ENCODE measurements around the gene PRRT3.
"Not testable (repeated sequence)": the region's sequence is repeated elsewhere in the genome, so short reads cannot be mapped to it uniquely, and the experiment has no call there.

PRRT3 gene

GRCh38 chr3:9917820-9918219, 34.4 kb downstream of the PRRT3 start:
- no peak for DNase-seq (ENCODE audit: low spot score)

- DNase-seq (ENCODE audit: low spot score): peak; percentile 56
These were observed 35.2 kb downstream of the PRRT3 start, which contains the start of gene IL17RC for GRCh38 chr3:9916734-9917680. IL17RC (plus strand) TSS chr3:9917098; CDS start chr3:9917316, 218 bp downstream.

- DNase-seq (ENCODE audit: low spot score): no peak
These were observed 35.9 kb downstream of the PRRT3 start for GRCh38 chr3:9916346-9916733.

GRCh38 chr3:9915254-9916141, 36.7 kb downstream of the PRRT3 start:
- peak; percentile 70 for DNase-seq (ENCODE audit: low spot score)

GRCh38 chr3:9914559-9915253, 37.5 kb downstream of the PRRT3 start:
- no peak for DNase-seq (ENCODE audit: low spot score)

DNA sequence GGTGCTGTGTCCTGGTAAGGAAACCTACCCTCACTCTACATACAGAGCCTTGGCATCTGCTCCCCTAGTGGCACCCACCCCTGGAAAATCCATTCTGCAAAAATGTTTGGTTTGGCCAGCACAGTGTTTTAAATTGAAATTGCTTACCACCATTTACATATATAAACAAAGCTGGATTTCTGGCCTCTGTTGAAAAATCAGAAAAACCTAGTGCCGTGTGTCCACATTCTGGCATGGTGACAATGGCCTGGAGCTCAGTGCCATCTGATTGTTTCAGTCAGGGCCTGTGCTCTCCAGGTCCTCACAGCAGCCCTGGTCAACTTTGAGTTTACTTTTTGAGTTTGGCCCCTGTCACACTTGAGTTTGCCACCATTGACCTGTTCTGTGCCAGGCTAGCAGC, 38.2 kb downstream of the PRRT3 start:
- no peak for DNase-seq (ENCODE audit: low spot score)

GRCh38 chr3:9913601-9914000, 38.6 kb downstream of the PRRT3 start:
- DNase-seq (ENCODE audit: low spot score): no peak

DNA sequence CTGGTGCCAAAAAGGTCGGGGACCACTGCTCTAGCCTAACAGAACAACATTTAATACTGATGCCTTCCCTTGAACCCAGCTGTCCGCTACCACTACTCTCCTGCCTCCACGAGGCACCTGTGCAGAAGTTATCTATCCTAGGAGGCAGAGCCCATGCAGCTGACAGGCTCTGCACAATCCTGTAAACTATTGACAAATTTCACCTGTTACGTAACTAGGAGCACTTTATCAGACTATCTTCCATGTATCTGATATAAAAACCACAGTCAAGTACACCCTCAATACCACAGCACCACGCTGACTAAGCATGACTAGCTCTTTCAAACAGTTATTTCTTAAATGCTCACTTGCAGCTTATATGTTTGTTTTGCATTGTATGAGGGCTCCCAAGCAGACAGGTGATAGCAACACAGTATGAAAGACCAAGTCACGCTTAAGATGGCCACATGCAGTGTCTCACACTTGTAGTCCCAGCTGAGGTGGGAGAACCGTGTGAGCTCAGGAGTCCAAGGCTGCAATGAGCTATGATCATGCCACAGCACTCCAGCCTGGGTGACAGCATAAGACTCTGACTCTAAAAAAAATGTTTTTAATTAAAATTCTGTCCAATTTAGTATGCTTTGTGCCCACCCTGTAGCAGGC, 39.8 kb downstream of the PRRT3 start:
- DNase-seq (ENCODE audit: low spot score): no peak

GRCh38 chr3:9911863-9912262, 40.3 kb downstream of the PRRT3 start:
- DNase-seq (ENCODE audit: low spot score): no peak

DNA sequence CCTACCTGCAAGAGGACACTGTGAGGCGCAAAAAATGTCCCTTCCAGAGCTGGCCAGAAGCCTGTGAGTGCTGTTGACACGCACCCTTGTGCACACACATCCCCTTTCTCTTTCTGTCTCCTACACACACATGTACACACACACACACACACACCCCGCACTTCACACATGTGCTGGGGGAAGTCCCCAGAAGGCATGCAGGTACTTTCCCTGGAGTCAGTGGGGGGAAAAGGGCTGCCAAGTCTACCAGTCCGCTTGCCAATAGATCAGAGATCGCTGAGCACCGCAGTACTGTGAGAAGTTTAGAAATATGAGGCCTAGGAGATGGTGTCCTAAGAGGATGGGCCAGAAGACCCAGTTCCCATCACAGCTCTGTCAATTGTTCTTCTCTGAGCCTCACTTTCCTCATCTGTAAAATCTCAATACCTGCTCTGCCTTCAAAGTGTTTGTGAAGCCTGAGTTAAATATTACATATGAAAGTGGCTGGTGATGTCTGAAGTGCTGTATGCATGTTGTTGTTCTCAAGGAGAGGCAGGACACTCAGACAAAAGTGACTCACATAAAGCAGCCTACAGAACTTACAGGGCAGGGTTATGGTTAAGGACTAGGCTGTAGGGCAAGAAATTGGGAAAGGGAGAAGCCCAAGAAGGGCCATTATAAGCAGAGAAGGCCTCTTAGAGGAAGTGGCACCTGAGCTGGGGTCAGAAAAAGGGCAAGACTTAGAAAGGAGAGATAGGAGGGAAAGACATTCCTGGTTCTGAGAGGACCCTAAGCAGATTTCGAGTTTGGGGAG, 42.8 kb downstream of the PRRT3 start:
- DNase-seq (ENCODE audit: low spot score): no peak

GRCh38 chr3:9908286-9908685, 43.9 kb downstream of the PRRT3 start:
- DNase-seq (ENCODE audit: low spot score): no peak

GRCh38 chr3:9906480-9906879, 45.7 kb downstream of the PRRT3 start:
- DNase-seq (ENCODE audit: low spot score): no peak

- DNase-seq (ENCODE audit: low spot score): no peak
These were observed 48.3 kb downstream of the PRRT3 start for GRCh38 chr3:9903904-9904303.

GRCh38 chr3:9903238-9903624, 49.0 kb downstream of the PRRT3 start:
- no peak for DNase-seq (ENCODE audit: low spot score)

GRCh38 chr3:9902372-9903237, 49.6 kb downstream of the PRRT3 start, which contains the start of gene IL17RE:
IL17RE (plus strand) TSS chr3:9902848; CDS start chr3:9902933, 85 bp downstream.
- no peak for DNase-seq (ENCODE audit: low spot score)

DNA sequence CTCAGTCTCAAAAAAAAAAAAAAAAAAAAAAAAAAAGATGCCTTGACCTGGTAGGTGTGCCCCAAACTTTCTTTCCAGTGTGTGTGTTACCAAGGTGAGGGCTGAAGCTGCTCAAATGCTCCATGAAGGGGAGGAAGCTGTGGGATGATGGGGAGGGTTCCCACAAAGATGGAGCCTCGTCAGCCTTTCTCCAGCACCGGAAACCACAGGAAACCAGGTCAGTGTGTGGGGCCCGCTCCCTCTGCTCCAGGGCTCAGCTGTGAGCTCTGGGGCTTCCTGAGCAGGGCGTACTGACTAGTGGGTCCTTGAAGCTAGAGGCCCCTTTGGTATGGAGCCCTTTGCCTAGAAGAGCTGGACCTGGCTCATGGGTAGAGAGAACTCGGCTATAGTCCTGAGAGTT, 50.2 kb downstream of the PRRT3 start:
- no peak for DNase-seq (ENCODE audit: low spot score)

GRCh38 chr3:9900965-9901415, 51.2 kb downstream of the PRRT3 start:
- not testable (repeated sequence) for DNase-seq (ENCODE audit: low spot score)

GRCh38 chr3:9899289-9899791, 52.9 kb downstream of the PRRT3 start:
- DNase-seq (ENCODE audit: low spot score): no peak

DNA sequence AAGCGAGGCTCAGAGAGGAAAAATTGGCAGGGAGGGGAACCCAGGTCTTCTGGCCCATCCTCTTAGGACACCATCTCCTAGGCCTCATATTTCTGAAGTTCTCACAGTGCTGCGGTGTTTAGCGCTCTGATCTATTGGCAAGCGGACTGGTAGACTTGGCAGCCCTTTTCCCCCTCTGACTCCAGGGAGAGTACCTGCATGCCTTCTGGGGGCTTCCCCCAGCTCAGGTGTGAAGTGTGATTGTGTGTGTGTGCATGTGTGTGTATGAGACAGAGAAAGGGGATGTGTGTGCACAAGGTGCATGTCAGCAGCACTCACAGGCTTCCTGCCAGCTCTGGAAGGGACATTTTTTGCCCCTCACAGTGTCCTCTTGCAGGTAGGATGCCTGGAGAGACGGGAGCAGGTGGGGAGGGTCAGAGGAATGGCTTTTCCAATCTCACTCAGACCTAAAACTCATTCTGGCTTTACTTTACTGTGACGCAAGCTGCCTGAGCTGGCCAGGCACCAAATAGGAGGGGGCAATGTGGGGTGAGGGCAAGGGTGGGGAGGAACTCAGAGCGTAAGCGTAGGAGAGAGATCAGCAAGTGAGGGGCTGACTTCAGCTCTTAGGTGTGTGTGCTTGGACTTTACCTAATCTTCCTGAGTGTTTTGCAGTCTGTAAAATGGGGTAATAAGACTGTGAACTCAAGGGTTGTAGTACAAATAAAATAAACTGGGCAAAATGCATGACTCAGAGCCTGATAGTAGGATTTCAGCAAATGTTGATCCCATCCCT, 53.6 kb downstream of the PRRT3 start:
- DNase-seq (ENCODE audit: low spot score): no peak

Measured in D341Med (cell line).